Erythroblast (primary cell): ENCODE data around the gene DDX39B.

Experiments used
- GATA1 ChIP-seq: IDR thresholded peaks from 2 replicates; pipeline ENCODE4 v1.6.1; 2011; ENCODE audit warnings: low read depth, mild to moderate bottlenecking, control low read depth, low read length, moderate library complexity
- POLR2A ChIP-seq: IDR thresholded peaks from 2 replicates; pipeline ENCODE4 v1.6.1; 2011; ENCODE audit warnings: mild to moderate bottlenecking, low read length

DNA sequence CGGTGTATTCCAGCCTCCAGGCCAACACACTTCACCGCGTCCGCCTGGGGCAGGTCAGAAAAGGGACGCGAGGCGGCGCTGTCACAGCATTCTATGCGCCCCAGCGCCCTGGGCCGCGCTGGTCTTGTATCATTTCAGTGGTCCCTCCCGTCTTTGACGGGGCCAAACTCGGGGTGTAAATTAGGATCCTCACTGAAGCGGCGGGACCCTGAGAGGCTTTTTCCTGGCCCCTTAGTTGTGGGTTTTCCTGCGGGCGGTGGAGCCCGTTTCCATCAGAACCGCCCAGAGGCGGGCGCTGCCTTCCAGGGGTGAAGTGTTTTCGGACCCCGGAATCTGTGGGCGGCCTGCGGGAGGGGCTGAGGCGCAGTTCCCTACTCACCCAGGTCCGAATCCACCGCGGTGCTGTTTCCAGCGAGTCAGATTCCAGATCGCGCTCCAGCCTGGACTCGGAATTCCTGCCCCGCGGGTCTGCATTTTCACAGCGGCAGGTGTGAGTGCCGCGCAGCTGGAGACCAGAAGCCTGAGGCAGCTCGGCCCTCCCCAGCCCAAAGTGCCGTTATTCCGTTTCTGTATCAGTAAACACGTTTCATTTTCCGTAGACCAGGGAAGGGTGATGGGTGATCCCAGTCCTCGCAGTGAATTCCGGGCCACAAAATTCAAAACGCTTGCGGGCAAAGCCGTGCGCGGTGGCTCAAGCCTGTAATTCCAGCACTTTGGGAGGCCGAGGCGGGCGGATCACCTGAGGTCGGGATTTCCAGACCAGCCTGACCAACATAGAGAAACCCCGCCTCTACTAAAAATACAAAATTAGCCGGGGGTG, 47.7 kb downstream of the DDX39B start:
- TF ChIP-seq POLR2A (no peak), GATA1 (no peak)
